ENCODE data around the gene INSIG2.
A peak's percentile ranks its signal among the peaks of the same experiment; 100 is the strongest.

DNA sequence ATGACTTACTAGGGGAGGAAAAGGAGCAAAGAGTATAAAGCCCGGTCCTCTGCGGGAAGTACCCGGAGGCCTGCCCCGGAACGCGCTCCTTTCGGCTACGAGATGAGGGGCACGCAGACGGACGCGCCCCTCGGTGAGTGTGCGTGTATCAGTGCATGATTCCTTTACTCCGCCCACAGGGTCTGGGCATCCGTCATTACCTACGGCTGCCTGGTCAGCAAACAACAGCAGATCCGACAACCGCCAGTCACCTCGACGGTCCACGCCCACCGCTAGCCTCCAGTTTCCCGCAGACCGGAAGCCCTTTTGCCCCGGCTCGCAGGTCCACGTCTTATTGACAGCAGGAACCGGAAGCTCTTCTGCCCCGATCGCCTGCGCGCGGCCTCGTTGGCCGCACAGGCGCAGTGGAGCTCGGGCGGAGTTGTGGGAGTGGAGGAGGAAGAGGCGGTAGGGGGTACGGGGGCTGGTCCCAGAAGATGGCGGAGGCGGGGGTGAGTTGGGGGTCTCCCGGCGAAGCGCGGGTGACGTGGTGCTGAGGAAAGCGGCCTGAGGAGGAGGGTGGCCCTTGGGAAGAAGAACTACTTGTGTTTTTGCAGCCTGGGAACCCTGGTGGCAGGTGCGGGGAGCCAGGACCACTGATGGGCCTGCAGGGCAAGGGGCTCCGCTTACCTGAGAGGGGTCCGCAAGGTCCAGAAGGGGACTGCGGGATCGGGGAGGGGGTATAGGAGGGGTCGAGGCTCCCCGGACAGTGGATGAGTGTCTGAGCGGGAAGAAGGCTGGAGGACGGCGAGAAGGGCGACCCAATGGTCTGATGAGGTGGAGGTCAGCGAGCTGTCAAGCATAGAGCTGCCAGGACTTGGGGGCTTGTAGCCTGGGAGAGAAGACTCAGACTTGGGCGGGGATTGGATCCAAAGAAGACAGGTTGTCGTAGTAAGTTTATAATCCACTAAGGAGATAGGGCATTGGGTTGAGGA is at the start of gene INSIG2:
- TF ChIP-seq, protein P1, sequence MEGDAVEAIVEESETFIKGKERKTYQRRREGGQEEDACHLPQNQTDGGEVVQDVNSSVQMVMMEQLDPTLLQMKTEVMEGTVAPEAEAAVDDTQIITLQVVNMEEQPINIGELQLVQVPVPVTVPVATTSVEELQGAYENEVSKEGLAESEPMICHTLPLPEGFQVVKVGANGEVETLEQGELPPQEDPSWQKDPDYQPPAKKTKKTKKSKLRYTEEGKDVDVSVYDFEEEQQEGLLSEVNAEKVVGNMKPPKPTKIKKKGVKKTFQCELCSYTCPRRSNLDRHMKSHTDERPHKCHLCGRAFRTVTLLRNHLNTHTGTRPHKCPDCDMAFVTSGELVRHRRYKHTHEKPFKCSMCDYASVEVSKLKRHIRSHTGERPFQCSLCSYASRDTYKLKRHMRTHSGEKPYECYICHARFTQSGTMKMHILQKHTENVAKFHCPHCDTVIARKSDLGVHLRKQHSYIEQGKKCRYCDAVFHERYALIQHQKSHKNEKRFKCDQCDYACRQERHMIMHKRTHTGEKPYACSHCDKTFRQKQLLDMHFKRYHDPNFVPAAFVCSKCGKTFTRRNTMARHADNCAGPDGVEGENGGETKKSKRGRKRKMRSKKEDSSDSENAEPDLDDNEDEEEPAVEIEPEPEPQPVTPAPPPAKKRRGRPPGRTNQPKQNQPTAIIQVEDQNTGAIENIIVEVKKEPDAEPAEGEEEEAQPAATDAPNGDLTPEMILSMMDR (conservative IDR thresholded peaks at IDR 0.05; ENCODE audit: low read depth in 2 of 2): no peak
- TF ChIP-seq EZH2 (IDR thresholded peaks at IDR 0.05; ENCODE audit: low read depth, unreplicated experiment) (no peak), REST (IDR thresholded peaks at IDR 0.05; ENCODE audit: unreplicated experiment) (no peak), POLR2AphosphoS5 (IDR thresholded peaks at IDR 0.05; ENCODE audit: low read depth) (peak; percentile 86), ETS1 (IDR thresholded peaks at IDR 0.05) (peak; percentile 87; the same call in 1 of the 2 replicates), CREB1 (CRISPR knock-in tag; IDR thresholded peaks at IDR 0.05; ENCODE audit: low read depth) (peak; percentile 78), ZNF331 (CRISPR knock-in tag; IDR thresholded peaks at IDR 0.05; ENCODE audit: low read depth) (no peak), EZH2phosphoT487 (IDR thresholded peaks at IDR 0.05; ENCODE audit: unreplicated experiment) (no peak), NANOG (IDR thresholded peaks at IDR 0.05; ENCODE audit: borderline replicate concordance) (no peak)

Measured in GM23338 (cell line).